IPS-NIHi11 (cell line): ENCODE data around the gene UNC45B.
"Not testable (repeated sequence)": the region's sequence is repeated elsewhere in the genome, so short reads cannot be mapped to it uniquely, and the experiment has no call there.

Experiments used
- DNase-seq: peaks from one replicate; pipeline ENCODE4 v3.0.0; 2012; ENCODE audit warnings: mixed read lengths, low spot score

The UNC45B gene

GRCh38 chr17:35222452-35222851 is 74.8 kb downstream of the UNC45B start:
- no peak for DNase-seq

GRCh38 chr17:35224436-35224835 is 76.8 kb downstream of the UNC45B start:
- no peak for DNase-seq

GRCh38 chr17:35227546-35227945 is 79.9 kb downstream of the UNC45B start:
- no peak for DNase-seq

- DNase-seq, result no peak
These were observed 82.0 kb downstream of the UNC45B start for GRCh38 chr17:35229638-35230037.

- DNase-seq, result not testable (repeated sequence)
These were observed 86.7 kb downstream of the UNC45B start for GRCh38 chr17:35234315-35234714.

- DNase-seq, result no peak
These were observed 87.7 kb downstream of the UNC45B start for GRCh38 chr17:35235289-35235688.

- no peak for DNase-seq
These were observed 88.3 kb downstream of the UNC45B start for GRCh38 chr17:35235917-35236316.

GRCh38 chr17:35236821-35237220 is 89.2 kb downstream of the UNC45B start:
- no peak for DNase-seq

GRCh38 chr17:35238821-35239220 is 91.2 kb downstream of the UNC45B start:
- no peak for DNase-seq
